SU-DHL-6 (cell line): ENCODE measurements around the gene CADM1.

Experiments used
- H2AFZ ChIP-seq: fragments of 200-600 bp; sonication (generic); 2 replicates; pipeline ENCODE4 v1.6.1; 2014; ENCODE audit warnings: low read depth, mild to moderate bottlenecking, moderate library complexity, mixed read lengths, antibody characterized with exemption, low read length; ENCODE audit not compliant: severe bottlenecking
- H3F3A ChIP-seq: fragments of 200-600 bp; shearing (Covaris generic); 2 replicates; pipeline ENCODE4 v1.6.0; 2016; ENCODE audit warnings: antibody characterized with exemption, mild to moderate bottlenecking; ENCODE audit not compliant: insufficient read depth
- H3K27ac ChIP-seq: fragments of 200-600 bp; sonication (generic); 2 replicates; pipeline ENCODE4 v1.5.1; 2016; ENCODE audit warnings: low read depth, mild to moderate bottlenecking, low read length, moderate library complexity, mixed read lengths
- H3K27me3 ChIP-seq: fragments of 200-600 bp; sonication (generic), shearing (Covaris generic); 2 replicates; pipeline ENCODE4 v1.6.0; 2014; ENCODE audit warnings: mild to moderate bottlenecking, low read length
- H3K36me3 ChIP-seq: fragments of 200-600 bp; sonication (generic); 2 replicates; pipeline ENCODE4 v1.6.1; 2014; ENCODE audit warnings: mild to moderate bottlenecking, low read length, mixed read lengths
- H3K4me2 ChIP-seq: fragments of 300-600, 200-600 bp; shearing (Covaris generic), sonication (generic); 2 replicates; pipeline ENCODE4 v1.6.0; 2014; ENCODE audit warnings: low read length, low read depth, mild to moderate bottlenecking; ENCODE audit not compliant: poor library complexity, severe bottlenecking
- H3K4me3 ChIP-seq: fragments of 200-600 bp; sonication (generic); 2 replicates; pipeline ENCODE4 v1.5.1; 2014; ENCODE audit warnings: antibody characterized with exemption, low read length, mild to moderate bottlenecking, mixed read lengths; ENCODE audit not compliant: insufficient read depth, poor library complexity, severe bottlenecking
- H3K79me2 ChIP-seq: fragments of 200-600 bp; sonication (generic); 2 replicates; pipeline ENCODE4 v1.6.1; 2014; ENCODE audit warnings: mild to moderate bottlenecking, low read length, moderate library complexity; ENCODE audit not compliant: insufficient read depth
- H3K9ac ChIP-seq: fragments of 200-600 bp; sonication (generic); 2 replicates; pipeline ENCODE4 v1.7.0; 2014; ENCODE audit warnings: mild to moderate bottlenecking, low read length
- H3K9me2 ChIP-seq: fragments of 200-600 bp; sonication (generic); replicated peaks from 2 replicates; pipeline ENCODE4 v1.6.1; 2014; ENCODE audit warnings: low read length; ENCODE audit not compliant: insufficient read depth
- H3K9me3 ChIP-seq: fragments of 200-600 bp; sonication (generic); 2 replicates; pipeline ENCODE4 v1.6.1; 2014; ENCODE audit warnings: low read length, mixed read lengths; ENCODE audit not compliant: insufficient read depth
- H4K20me1 ChIP-seq: fragments of 200-600 bp; sonication (generic); 2 replicates; pipeline ENCODE4 v1.6.1; 2014; ENCODE audit warnings: low read depth, mild to moderate bottlenecking, antibody characterized with exemption, low read length, moderate library complexity, mixed read lengths
- CTCF ChIP-seq: fragments of 200-600 bp; sonication (generic); IDR thresholded peaks from one replicate; pipeline ENCODE4 v1.5.1; 2017; ENCODE audit warnings: antibody characterized with exemption, mild to moderate bottlenecking, low read length, moderate library complexity; ENCODE audit not compliant: insufficient read depth, poor library complexity, severe bottlenecking
- EZH2phosphoT487 ChIP-seq: fragments of 200-600 bp; sonication (generic), shearing (Covaris generic); conservative IDR thresholded peaks from 2 replicates; pipeline ENCODE4 v1.6.1; 2018; ENCODE audit warnings: mild to moderate bottlenecking, antibody characterized with exemption, low read length, moderate library complexity, mixed read lengths

The CADM1 gene

GRCh38 chr11:115188898-115189278 lies 315.3 kb downstream of the CADM1 start:
- Histone ChIP-seq H3K79me2 (no peaks in the 10 kb centered on the region), H3K9ac (no peak overlapping the region), H3K27me3 (no peaks in the 10 kb centered on the region)

GRCh38 chr11:115188188-115188897 lies 315.9 kb downstream of the CADM1 start:
- Histone ChIP-seq H3K4me3 (no peak overlapping the region), H3K27me3 (no peaks in the 10 kb centered on the region), H3K9me2 (no peaks in the 10 kb centered on the region), H3K4me2 (no peak overlapping the region), H3F3A (no peaks in the 10 kb centered on the region), H3K9me3 (no peaks in the 10 kb centered on the region), H3K9ac (no peak overlapping the region), H3K79me2 (no peaks in the 10 kb centered on the region), H4K20me1 (no peaks in the 10 kb centered on the region), H2AFZ (no peak overlapping the region), H3K36me3 (no peaks in the 10 kb centered on the region), H3K27ac (no peak overlapping the region)
- no peak for TF ChIP-seq CTCF
- TF ChIP-seq EZH2phosphoT487 = no peak

More at GRCh38 chr11:115188898-115189278, 315.3 kb downstream of the CADM1 start:
- Histone ChIP-seq H3K4me2 (no peak overlapping the region), H3K27ac (no peak overlapping the region), H3F3A (no peaks in the 10 kb centered on the region), H3K4me3 (no peak overlapping the region), H4K20me1 (no peaks in the 10 kb centered on the region), H3K36me3 (no peaks in the 10 kb centered on the region), H2AFZ (no peak overlapping the region), H3K9me2 (no peaks in the 10 kb centered on the region), H3K9me3 (no peaks in the 10 kb centered on the region)
- TF ChIP-seq EZH2phosphoT487 (no peak), CTCF (no peak)

- H2AFZ ChIP-seq = no peak overlapping the region
- no peak overlapping the region for H3K4me3 ChIP-seq
- H4K20me1 ChIP-seq = no peaks in the 10 kb centered on the region
- H3K9ac ChIP-seq = no peak overlapping the region
- no peaks in the 10 kb centered on the region for H3K79me2 ChIP-seq
- TF ChIP-seq EZH2phosphoT487 (no peak), CTCF (no peak)
- H3K9me2 ChIP-seq = no peaks in the 10 kb centered on the region
- no peak overlapping the region for H3K27ac ChIP-seq
- H3K27me3 ChIP-seq = no peaks in the 10 kb centered on the region
- H3K4me2 ChIP-seq = no peak overlapping the region
- no peaks in the 10 kb centered on the region for H3K36me3 ChIP-seq
- no peaks in the 10 kb centered on the region for H3F3A ChIP-seq
- H3K9me3 ChIP-seq = no peaks in the 10 kb centered on the region
These were observed 318.3 kb downstream of the CADM1 start for GRCh38 chr11:115185931-115186330.
